ENCODE results near the gene CACNA1D. TPM values are rescaled to one million over a fixed set of nuclear protein-coding genes. Genes with fewer than 3 reads are reported as not detected.
"Not testable (repeated sequence)": the region's sequence is repeated elsewhere in the genome, so short reads cannot be mapped to it uniquely, and the experiment has no call there.

Gene CACNA1D
- total RNA-seq, 1 experiment from 2014 or later, result not detected

DNA sequence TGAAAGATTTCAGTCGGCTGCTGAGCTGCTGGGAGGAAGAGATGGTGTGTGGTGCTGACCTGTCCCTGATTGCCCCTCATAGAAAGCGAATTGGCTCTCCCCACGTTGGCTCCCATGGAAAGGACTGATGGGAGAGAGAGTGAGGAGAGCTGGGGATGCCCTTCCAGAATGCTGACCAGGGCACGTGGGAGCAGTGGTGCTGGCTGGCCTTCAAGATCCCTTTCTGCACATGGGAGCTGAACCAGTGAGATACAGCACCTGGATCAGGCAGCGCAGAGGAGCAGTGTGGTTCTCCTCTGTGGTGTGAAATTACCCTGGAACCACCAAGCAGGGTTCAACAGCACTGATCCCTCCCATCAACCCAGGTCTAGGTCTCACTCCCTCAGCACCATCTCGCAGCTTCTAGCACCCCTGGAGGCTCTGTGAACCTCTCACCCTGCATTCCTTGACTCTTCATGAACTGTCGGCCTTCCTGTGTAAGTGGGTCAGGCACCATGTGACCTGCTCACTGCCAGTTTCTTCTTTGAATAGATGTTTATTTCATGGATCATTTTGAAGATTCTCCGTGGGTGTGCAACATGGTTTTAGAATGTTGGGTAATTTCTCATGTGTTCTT, 55.7 kb downstream of the CACNA1D start:
- no peak for DNase-seq (ENCODE audit: low read depth in 1 of 2, low spot score in 2 of 2)
- no peak overlapping the region for H3K27ac ChIP-seq
- H3K9me3 ChIP-seq (replicated peaks), result no peaks in the 10 kb centered on the region
- no peaks in the 10 kb centered on the region for H3K36me3 ChIP-seq
- H3K4me1 ChIP-seq (replicated peaks), result no peaks in the 10 kb centered on the region
- no peak overlapping the region for H3K4me3 ChIP-seq
- H3K27me3 ChIP-seq (replicated peaks), result peaks cover 9% of the 10 kb centered on the region; the same call in 1 of the 2 replicates

DNA sequence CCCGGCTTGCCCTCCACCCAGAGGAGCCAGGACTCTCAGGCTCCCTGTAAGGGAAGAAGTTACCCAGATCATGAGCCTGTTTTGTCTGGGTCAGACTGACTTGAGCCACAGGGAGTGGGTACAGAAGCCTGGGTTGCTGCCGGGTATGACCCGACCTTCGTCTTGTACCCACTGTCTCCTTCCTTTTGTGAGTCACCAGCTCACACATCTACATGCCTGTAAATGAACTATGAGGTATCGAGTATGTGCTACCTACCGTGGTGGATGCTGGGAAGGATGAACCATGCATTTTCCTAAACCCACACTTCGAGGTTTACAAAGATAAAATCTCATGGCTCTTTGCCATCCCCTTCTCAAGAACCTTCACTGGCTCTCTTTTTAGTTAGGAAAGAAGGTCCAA, 56.9 kb downstream of the CACNA1D start:
- H3K4me1 ChIP-seq (replicated peaks), result no peaks in the 10 kb centered on the region
- no peak overlapping the region for H3K27ac ChIP-seq
- DNase-seq (ENCODE audit: low read depth in 1 of 2, low spot score in 2 of 2), result no peak
- peaks cover 12% of the 10 kb centered on the region; the same call in 1 of the 2 replicates for H3K27me3 ChIP-seq (replicated peaks)
- no peaks in the 10 kb centered on the region for H3K9me3 ChIP-seq (replicated peaks)
- H3K4me3 ChIP-seq, result no peak overlapping the region
- no peaks in the 10 kb centered on the region for H3K36me3 ChIP-seq

DNA sequence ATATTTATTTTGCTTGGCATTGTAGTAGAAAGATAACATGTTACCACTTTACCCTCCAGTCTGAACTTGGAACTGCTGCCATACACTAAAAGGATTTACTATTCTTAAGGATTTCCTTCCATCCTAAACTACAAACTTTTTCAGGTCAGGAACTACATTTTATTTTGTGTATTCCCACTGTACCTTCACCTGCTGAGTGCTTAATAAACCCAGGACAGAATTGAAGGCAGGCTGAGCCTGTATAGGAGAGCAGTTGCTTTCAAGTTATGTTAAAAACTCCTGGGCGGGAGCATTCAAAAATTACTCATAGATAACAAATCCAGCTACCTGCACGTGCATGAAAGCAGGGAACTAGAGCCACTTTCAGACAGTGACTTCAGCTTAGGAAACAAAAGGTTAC, 58.3 kb downstream of the CACNA1D start:
- H3K36me3 ChIP-seq, result no peaks in the 10 kb centered on the region
- no peaks in the 10 kb centered on the region for H3K4me1 ChIP-seq (replicated peaks)
- H3K9me3 ChIP-seq (replicated peaks), result no peaks in the 10 kb centered on the region
- H3K4me3 ChIP-seq, result no peak overlapping the region
- H3K27me3 ChIP-seq (replicated peaks), result peaks cover 12% of the 10 kb centered on the region; the same call in 1 of the 2 replicates
- no peak for DNase-seq (ENCODE audit: low read depth in 1 of 2, low spot score in 2 of 2)
- H3K27ac ChIP-seq, result no peak overlapping the region

DNA sequence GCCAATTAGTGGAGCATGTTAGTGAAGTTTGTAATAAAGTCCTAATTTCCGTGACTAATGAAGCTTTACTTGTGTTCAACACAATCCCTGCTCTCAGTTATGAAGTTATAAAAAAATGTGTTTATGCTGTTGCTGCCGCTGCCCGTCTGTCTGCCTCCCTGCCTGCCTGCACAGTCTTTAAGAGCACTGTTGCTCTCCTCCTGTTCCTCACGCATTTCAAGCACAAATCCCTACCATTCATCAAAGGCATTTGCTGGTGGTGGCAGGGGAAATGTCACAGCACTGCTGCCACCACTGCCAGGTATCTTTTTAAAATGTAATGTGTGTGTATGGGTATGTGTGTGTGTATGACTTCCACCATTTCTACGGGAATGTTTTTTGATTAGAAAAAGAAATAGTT, 58.8 kb downstream of the CACNA1D start:
- H3K27me3 ChIP-seq (replicated peaks), result peaks cover 12% of the 10 kb centered on the region; the same call in 1 of the 2 replicates
- no peaks in the 10 kb centered on the region for H3K9me3 ChIP-seq (replicated peaks)
- H3K27ac ChIP-seq, result no peak overlapping the region
- H3K4me1 ChIP-seq (replicated peaks), result no peaks in the 10 kb centered on the region
- H3K4me3 ChIP-seq, result no peak overlapping the region
- DNase-seq (ENCODE audit: low read depth in 1 of 2, low spot score in 2 of 2), result no peak
- no peaks in the 10 kb centered on the region for H3K36me3 ChIP-seq

DNA sequence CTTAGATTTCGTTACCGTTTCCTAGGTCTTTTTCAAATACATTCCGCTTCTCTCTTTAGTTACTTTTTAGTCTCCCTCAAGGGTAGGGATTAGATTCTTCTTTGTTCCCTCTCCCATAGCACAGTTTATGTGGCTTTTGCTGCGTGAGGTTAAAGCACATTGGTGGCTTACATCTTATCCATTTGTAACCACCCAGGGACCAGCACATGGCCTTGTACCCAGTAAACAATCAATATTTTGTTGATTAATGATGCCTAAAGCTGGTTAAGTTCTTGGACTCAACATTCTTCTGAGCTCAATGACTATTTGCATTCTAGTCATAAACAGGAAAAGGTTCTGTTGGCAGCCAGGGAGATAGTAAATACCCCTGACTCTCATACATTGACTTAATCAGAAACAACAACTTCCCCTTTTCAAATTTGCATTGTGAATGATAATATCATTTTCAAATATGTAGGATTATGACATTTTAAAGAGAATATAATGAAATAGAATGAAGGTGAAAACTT, 60.2 kb downstream of the CACNA1D start:
- Histone ChIP-seq H3K4me3 (no peak overlapping the region), H3K4me1 (replicated peaks) (no peaks in the 10 kb centered on the region), H3K27me3 (replicated peaks) (peaks cover 9% of the 10 kb centered on the region; the same call in 1 of the 2 replicates), H3K9me3 (replicated peaks) (no peaks in the 10 kb centered on the region), H3K36me3 (no peaks in the 10 kb centered on the region), H3K27ac (no peak overlapping the region)
- no peak for DNase-seq (ENCODE audit: low read depth in 1 of 2, low spot score in 2 of 2)

DNA sequence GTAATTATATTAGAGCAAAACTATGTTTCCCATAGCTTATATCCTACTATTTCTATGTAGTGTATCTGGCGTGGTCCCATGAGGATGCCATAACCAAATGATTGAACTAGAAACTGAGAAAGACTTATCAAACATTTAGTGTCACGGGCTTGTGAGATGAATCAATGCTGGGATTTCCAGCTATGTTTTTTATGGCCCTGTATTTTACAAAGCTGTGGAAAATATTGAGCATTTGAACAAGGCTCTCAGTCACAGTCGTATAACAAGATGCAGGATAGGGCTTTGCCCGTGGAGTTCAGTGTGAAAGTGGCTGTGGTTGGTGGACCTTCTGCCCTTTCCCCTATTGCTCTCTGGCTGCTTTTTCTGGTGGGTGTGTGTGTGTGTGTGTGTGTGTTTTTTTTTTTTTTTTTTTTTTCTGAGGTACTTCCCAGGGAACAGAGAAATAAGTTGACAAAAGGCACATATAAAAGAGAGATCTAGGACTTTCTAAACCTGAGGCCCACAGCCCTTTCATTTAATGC, 60.7 kb downstream of the CACNA1D start:
- H3K4me1 ChIP-seq (replicated peaks), result no peaks in the 10 kb centered on the region
- no peaks in the 10 kb centered on the region for H3K9me3 ChIP-seq (replicated peaks)
- no peak overlapping the region for H3K4me3 ChIP-seq
- H3K27ac ChIP-seq, result no peak overlapping the region
- DNase-seq (ENCODE audit: low read depth in 1 of 2, low spot score in 2 of 2), result no peak
- no peaks in the 10 kb centered on the region for H3K36me3 ChIP-seq
- peaks cover 6% of the 10 kb centered on the region; the same call in 1 of the 2 replicates for H3K27me3 ChIP-seq (replicated peaks)

DNA sequence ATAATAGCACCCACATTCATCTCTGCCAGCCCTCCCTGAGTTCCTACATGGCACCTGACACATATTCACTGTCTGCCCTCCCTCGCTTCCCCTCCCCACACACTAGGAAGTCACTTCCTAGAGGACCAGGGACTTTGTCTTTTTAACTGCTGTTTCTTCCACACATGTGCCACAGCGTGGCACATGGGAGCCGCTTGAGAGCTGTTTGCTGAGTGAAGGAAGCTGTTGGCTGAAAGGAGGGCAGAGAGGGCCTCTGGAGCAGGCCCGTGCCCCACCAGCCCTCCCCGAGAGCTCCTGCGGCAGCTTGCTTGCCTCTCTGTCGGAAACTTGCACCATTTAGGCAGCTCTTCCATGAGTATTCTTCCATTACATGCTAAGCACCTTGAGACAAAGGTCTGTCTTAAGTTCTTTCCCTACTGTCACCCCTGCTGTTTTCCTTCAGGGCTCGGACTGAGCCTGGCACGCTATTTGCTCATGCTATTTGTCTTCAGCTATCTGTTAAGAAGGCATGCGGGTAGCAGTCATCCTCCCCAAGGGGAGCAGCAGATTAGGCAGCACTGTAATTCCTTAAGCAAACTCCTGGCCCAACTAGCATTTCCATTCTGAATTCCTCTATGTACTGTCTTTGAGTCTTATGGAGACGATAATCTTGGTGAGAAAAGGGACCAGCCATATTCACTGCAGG, 72.2 kb downstream of the CACNA1D start:
- H3K36me3 ChIP-seq, result no peaks in the 10 kb centered on the region
- no peaks in the 10 kb centered on the region for H3K9me3 ChIP-seq (replicated peaks)
- no peak overlapping the region for H3K4me3 ChIP-seq
- H3K27ac ChIP-seq, result no peak overlapping the region
- no peaks in the 10 kb centered on the region for H3K4me1 ChIP-seq (replicated peaks)
- DNase-seq (ENCODE audit: low read depth in 1 of 2, low spot score in 2 of 2), result no peak
- H3K27me3 ChIP-seq (replicated peaks), result peaks cover 11% of the 10 kb centered on the region; the same call in 1 of the 2 replicates

DNA sequence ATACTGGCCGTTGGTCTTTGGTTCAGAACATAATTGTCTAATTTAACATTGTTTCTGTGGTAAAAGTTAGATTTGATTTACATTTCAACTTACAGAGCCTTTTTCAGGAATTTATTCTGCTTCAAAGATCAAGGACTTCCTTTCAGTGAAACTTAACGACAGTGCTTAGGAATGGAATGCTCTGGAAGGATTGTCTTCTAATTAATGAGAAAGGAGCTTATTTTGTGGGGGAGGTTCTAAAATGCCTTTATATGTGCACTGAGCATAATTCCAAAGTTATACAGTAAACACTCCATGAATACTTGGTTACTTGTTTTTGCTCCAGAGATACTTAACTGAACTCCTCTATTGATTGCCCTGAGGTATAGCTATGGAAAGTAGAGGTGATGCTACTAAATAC, 75.7 kb downstream of the CACNA1D start:
- Histone ChIP-seq H3K36me3 (no peaks in the 10 kb centered on the region), H3K27me3 (replicated peaks) (peaks cover 4% of the 10 kb centered on the region; the same call in 1 of the 2 replicates), H3K4me3 (no peak overlapping the region), H3K9me3 (replicated peaks) (no peaks in the 10 kb centered on the region), H3K27ac (no peak overlapping the region), H3K4me1 (replicated peaks) (no peaks in the 10 kb centered on the region)
- DNase-seq (ENCODE audit: low read depth in 1 of 2, low spot score in 2 of 2), result no peak

DNA sequence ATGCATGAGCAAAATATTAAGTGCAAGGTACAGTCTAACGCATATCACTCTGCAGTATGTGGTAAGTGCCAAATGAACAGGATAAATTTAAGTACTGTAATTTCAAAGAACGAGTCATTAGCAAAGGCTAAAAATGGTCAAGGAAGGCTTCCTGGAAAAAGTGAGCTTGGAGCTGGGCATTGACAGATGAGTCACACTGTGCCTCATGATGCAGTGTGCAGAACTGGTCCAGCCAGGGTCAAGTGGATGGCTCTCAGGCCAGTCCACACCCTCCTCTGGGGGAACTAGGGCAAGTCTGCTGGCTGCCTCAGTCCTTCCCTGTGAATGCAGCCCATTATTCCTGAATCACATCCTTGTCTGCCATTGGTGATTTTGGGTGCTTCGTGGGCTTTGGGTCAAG, 76.3 kb downstream of the CACNA1D start:
- Histone ChIP-seq H3K27ac (no peak overlapping the region), H3K4me3 (no peak overlapping the region), H3K27me3 (replicated peaks) (peaks cover 4% of the 10 kb centered on the region; the same call in 1 of the 2 replicates), H3K4me1 (replicated peaks) (no peaks in the 10 kb centered on the region), H3K36me3 (no peaks in the 10 kb centered on the region), H3K9me3 (replicated peaks) (no peaks in the 10 kb centered on the region)
- no peak for DNase-seq (ENCODE audit: low read depth in 1 of 2, low spot score in 2 of 2)

DNA sequence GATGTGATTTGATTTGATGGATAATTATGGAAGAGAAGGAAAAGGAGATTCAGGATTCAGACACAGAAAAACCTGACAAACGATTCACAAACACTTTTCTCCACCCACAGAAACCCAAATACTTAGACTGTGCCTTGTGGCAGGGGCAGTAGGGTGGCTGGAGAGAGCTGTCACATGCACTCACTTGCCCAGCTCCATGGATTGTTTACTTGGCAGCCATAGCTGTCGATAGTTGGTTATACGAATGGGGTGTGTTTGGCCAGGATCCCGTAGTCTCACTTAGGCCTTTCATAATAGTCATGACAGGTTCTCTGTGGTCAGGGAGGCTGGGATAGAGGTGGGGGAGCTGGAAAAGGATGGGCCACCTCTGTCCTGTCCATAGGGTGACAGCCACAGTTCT, 76.9 kb downstream of the CACNA1D start:
- Histone ChIP-seq H3K27me3 (replicated peaks) (peaks cover 4% of the 10 kb centered on the region; the same call in 1 of the 2 replicates), H3K4me1 (replicated peaks) (no peaks in the 10 kb centered on the region), H3K9me3 (replicated peaks) (no peaks in the 10 kb centered on the region), H3K36me3 (no peaks in the 10 kb centered on the region), H3K27ac (no peak overlapping the region), H3K4me3 (no peak overlapping the region)
- DNase-seq (ENCODE audit: low read depth in 1 of 2, low spot score in 2 of 2), result no peak

DNA sequence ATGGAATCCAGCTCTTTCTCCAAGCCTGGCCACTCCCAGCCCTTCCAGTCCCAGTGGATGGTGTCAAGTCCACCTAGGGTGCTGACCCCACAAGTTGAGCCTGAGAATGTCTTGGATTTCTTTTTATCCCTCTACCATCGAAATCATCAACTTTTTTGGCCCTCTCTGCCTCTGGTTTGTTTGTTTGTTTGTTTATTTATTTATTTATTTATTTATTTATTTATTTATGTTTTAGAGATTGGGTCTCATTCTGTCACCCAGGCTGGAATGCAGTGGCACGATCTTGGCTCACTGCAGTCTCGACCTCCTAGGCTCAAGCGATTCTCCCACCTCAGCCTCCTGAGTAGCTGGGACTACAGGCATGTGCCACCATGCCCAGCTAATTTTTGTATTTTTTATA, 77.8 kb downstream of the CACNA1D start:
- DNase-seq (ENCODE audit: low read depth in 1 of 2, low spot score in 2 of 2); H3K27me3 ChIP-seq (replicated peaks); H3K36me3 ChIP-seq; H3K4me1 ChIP-seq (replicated peaks); H3K27ac ChIP-seq; H3K9me3 ChIP-seq (replicated peaks); H3K4me3 ChIP-seq: not testable (repeated sequence)

DNA sequence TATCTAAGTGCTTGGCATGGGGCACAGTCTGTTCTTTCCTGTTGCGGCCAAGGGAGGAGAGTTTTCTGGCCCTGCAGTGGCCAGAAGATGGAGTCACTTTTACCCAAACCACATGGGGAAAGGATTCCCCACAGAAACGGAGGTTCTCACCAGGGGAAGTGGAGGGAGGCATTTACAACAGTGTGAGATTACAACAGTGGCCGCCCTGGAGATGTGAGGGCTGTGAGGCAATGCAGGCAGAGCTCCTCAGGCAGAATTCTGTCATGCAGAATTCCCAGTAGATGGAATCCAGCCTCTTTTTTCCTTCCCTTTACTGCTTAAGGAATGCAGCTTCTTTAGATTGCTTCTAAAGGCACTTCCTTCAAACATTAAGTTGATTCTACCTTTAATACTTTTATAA, 83.1 kb downstream of the CACNA1D start:
- Histone ChIP-seq H3K27me3 (replicated peaks) (no peaks in the 10 kb centered on the region), H3K9me3 (replicated peaks) (no peaks in the 10 kb centered on the region), H3K4me1 (replicated peaks) (no peaks in the 10 kb centered on the region), H3K36me3 (no peaks in the 10 kb centered on the region), H3K4me3 (no peak overlapping the region), H3K27ac (no peak overlapping the region)
- DNase-seq (ENCODE audit: low read depth in 1 of 2, low spot score in 2 of 2), result no peak

DNA sequence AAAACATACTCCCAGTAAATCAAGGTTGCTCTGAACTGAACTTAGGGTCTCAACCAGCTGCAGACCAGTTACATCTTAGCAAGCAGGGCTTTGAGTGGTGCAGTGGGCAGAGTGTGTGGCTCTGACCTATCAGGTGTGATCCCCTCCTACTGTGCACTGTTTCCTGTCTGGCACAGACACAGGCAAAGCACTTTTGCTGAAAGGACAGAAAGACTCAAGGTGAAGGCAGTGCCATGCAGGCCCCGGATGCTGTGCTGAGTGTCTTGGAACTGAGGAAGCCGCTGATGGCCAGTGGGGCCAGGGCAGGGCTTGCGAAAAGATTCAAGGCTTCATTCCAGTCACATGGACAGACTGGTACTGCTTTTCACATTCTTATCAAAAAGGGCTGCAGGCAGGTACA, 85.2 kb downstream of the CACNA1D start:
- Histone ChIP-seq H3K27me3 (replicated peaks) (no peaks in the 10 kb centered on the region), H3K27ac (no peak overlapping the region), H3K9me3 (replicated peaks) (no peaks in the 10 kb centered on the region)

DNA sequence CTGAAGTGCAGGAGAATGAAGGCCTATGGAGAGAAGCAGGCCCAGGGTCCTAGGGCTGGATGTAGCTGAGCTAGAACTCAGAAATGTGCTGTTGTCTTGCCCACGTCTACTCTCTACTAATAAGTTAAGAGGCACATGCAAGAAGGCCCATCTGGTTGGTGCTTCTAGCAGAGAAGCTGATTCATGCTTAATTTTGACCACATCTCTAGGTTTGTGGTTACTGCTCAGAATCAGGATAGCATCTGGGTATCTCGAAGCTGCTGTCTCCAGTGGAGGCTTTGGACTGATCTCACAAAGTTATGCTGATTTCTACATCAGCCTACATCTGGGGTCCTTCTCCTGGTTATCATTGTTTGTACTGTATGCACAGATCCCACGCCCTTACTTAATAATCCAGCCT, 87.3 kb downstream of the CACNA1D start:
- Histone ChIP-seq H3K27me3 (replicated peaks) (no peaks in the 10 kb centered on the region), H3K36me3 (no peaks in the 10 kb centered on the region), H3K4me1 (replicated peaks) (no peaks in the 10 kb centered on the region), H3K4me3 (no peak overlapping the region), H3K27ac (no peak overlapping the region), H3K9me3 (replicated peaks) (no peaks in the 10 kb centered on the region)
- DNase-seq (ENCODE audit: low read depth in 1 of 2, low spot score in 2 of 2), result no peak

More for the DNA sequence above, 85.2 kb downstream of the CACNA1D start:
- Histone ChIP-seq H3K4me3 (no peak overlapping the region), H3K4me1 (replicated peaks) (no peaks in the 10 kb centered on the region), H3K36me3 (no peaks in the 10 kb centered on the region)
- no peak for DNase-seq (ENCODE audit: low read depth in 1 of 2, low spot score in 2 of 2)
